Gastroesophageal sphincter (tissue), 4 donors: ENCODE measurements around the gene ARL6IP5. TPM values are rescaled to one million over a fixed set of nuclear protein-coding genes. Genes with fewer than 3 reads are reported as not detected.

Experiments used
- ATAC-seq: fragments of 150-250 bp; one replicate; pipeline ENCODE4 v1.9.1; 2016; ENCODE audit warnings: mild to moderate bottlenecking, moderate library complexity
- H3K27ac ChIP-seq, 4 donors: fragments of 200-600 bp; sonication (generic) in 3 of 4; 1 replicate in 3 of 4; 2 replicates in 1 of 4; pipeline ENCODE4 v1.5.1; 2016 to 2019
- H3K27me3 ChIP-seq: fragments of 200-600 bp; sonication (generic); one replicate; pipeline ENCODE4 v1.5.1; 2019
- H3K36me3 ChIP-seq, 2 donors: fragments of 200-600 bp; sonication (generic); one replicate each; pipeline ENCODE4 v1.5.1; 2019; ENCODE audit warnings: control low read depth in 1 of 2
- H3K4me1 ChIP-seq, 3 donors: fragments of 200-600 bp; sonication (generic); 1 replicate in 2 of 3; 2 replicates in 1 of 3; pipeline ENCODE4 v1.5.1; 2016 to 2019; ENCODE audit warnings: control low read depth in 2 of 3
- H3K4me3 ChIP-seq, 2 donors: fragments of 200-600 bp; sonication (generic); one replicate each; pipeline ENCODE4 v1.5.1; 2019; ENCODE audit warnings: mild to moderate bottlenecking in 1 of 2, moderate library complexity in 1 of 2
- H3K9me3 ChIP-seq, 3 donors: fragments of 200-600 bp; sonication (generic); one replicate each; pipeline ENCODE4 v1.5.1; 2017 to 2019; ENCODE audit warnings: control low read depth in 2 of 3
- EP300 ChIP-seq: sonication (generic); formaldehyde crosslinking; IDR thresholded peaks from one replicate; pipeline ENCODE4 v1.6.1; 2017; ENCODE audit warnings: antibody characterized with exemption, mild to moderate bottlenecking
- POLR2A ChIP-seq, 2 donors: fragments of 450-650 bp; IDR thresholded peaks; one replicate each; pipeline ENCODE4 v1.6.1; 2017; ENCODE audit warnings: antibody characterized with exemption in 2 of 2, mild to moderate bottlenecking in 2 of 2, moderate library complexity in 1 of 2
- POLR2AphosphoS5 ChIP-seq: sonication (generic); formaldehyde crosslinking; IDR thresholded peaks from one replicate; pipeline ENCODE4 v1.6.1; 2017; ENCODE audit warnings: antibody characterized with exemption
- WGBS, 2 donors: methylation state at CpG; one replicate each; pipeline ENCODE4 v1.1.5; 2018; ENCODE audit warnings: low coverage in 1 of 2; 5-methylcytosine and 5-hydroxymethylcytosine counted together
- total RNA-seq, 4 donors: library from RNA; depleted of rRNA; stranded (reverse); fragments of >200 nt; gene quantifications; one replicate each; pipeline ENCODE4 v1.1.0, GENCODE V29; 2016
- TF ChIP-seq, protein P1 (sequence below), 4 experiments: fragments of 200-600 bp in 2 of 4; fragments of 450-650 bp in 2 of 4; sonication (generic) in 1 of 4; IDR thresholded peaks; one replicate each; pipeline ENCODE4 v1.5.1; 2017 to 2019; ENCODE audit warnings: antibody characterized with exemption in 4 of 4, mild to moderate bottlenecking in 2 of 4, moderate library complexity in 2 of 4

The ARL6IP5 gene
- total RNA-seq, 4 donors from 2014 or later: 153 to 184 (median 170) TPM

DNA sequence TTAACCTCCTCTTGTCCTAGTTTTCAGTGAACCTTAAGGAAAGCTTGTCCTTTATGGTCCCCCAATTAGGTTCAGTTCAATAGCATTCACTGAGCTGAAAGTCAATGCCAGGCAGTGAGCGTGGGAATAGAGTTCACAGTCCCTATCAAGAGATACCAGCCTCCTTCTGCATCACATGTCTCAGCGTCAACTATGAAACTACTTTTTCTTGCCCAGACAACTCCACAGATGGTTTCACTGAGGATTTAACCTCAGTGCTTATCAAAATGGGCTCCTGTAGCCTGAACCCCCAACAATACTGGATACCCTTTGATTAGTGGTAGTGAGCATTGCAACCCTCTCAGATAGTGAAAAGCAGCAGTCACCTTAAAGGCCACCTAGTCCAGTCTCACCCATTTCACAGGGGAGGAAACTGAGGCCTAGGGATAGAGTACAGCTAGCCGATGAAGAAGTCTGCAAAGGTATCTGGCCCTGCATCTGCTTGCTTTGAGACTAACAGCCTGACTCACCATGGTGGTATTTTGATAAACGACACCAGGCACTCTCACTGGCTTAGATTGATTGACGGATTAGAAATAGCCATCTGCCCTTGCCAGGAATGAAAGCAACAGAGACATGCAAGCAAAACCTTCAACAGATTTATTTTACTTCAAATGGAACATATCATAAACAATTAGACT, 3.0 kb upstream of the ARL6IP5 start:
- peaks cover 17 to 73% (median 32%) of the 10 kb centered on the region in 3 donors for H3K4me1 ChIP-seq
- H3K27me3 ChIP-seq: no peaks in the 10 kb centered on the region
- 67 to 76% methylated on average over 1 to 3 of the region's 5 CpGs for WGBS, 2 donors
- H3K4me3 ChIP-seq: no peak overlapping the region
- TF ChIP-seq EP300 (no peak), POLR2A (IDR thresholded peaks at IDR 0.05) (no peak), POLR2AphosphoS5 (no peak)
- TF ChIP-seq, protein P1, sequence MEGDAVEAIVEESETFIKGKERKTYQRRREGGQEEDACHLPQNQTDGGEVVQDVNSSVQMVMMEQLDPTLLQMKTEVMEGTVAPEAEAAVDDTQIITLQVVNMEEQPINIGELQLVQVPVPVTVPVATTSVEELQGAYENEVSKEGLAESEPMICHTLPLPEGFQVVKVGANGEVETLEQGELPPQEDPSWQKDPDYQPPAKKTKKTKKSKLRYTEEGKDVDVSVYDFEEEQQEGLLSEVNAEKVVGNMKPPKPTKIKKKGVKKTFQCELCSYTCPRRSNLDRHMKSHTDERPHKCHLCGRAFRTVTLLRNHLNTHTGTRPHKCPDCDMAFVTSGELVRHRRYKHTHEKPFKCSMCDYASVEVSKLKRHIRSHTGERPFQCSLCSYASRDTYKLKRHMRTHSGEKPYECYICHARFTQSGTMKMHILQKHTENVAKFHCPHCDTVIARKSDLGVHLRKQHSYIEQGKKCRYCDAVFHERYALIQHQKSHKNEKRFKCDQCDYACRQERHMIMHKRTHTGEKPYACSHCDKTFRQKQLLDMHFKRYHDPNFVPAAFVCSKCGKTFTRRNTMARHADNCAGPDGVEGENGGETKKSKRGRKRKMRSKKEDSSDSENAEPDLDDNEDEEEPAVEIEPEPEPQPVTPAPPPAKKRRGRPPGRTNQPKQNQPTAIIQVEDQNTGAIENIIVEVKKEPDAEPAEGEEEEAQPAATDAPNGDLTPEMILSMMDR (IDR thresholded peaks at IDR 0.05): no peak
- no peaks in the 10 kb centered on the region for H3K9me3 ChIP-seq
- H3K36me3 ChIP-seq: no peaks in the 10 kb centered on the region
- ATAC-seq: no peak
- H3K27ac ChIP-seq: peak overlapping the region in 3 of 4 donors; percentile 12 to 50 (median 21)

DNA sequence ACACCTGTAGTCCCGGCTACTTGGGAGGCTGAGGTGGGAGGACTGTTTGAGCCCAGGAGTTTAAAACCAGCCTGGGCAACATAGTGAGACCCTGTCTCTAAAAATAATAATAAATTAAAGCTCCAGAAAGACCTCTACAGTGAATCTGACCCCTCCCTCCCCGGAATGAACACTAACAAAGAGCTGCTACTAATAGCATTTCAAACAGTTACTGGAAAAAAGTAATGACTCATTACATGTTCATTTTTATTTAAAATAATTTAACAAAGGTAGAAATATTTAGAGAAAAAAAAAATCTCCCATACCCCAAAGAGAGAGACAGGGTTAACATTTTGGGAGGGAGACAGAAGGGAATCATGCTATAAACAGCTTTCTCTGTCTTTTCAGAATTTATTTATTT, 2.4 kb upstream of the ARL6IP5 start:
- no peak for ATAC-seq
- Histone ChIP-seq H3K27ac (peak overlapping the region in 3 of 4 donors; percentile 21 to 61 (median 50)), H3K27me3 (no peaks in the 10 kb centered on the region), H3K4me1 (peaks cover 17 to 79% (median 38%) of the 10 kb centered on the region in 3 donors), H3K9me3 (no peaks in the 10 kb centered on the region), H3K36me3 (no peaks in the 10 kb centered on the region), H3K4me3 (no peak overlapping the region)
- no peak for TF ChIP-seq EP300
- TF ChIP-seq POLR2A (IDR thresholded peaks at IDR 0.05): no peak
- TF ChIP-seq, protein P1 (IDR thresholded peaks at IDR 0.05): no peak
- no peak for TF ChIP-seq POLR2AphosphoS5
- WGBS, 2 donors: 44 to 56% methylated on average over 1 to 2 of the region's 2 CpGs

GRCh38 chr3:69082805-69083204, 1.9 kb upstream of the ARL6IP5 start:
- no peak for ATAC-seq
- Histone ChIP-seq H3K27me3 (no peaks in the 10 kb centered on the region), H3K27ac (peak overlapping the region; percentile 15 to 61 (median 36)), H3K36me3 (no peaks in the 10 kb centered on the region), H3K9me3 (no peaks in the 10 kb centered on the region), H3K4me1 (peaks cover 16 to 81% (median 38%) of the 10 kb centered on the region in 3 donors), H3K4me3 (no peak overlapping the region)
- TF ChIP-seq POLR2A (IDR thresholded peaks at IDR 0.05) (no peak), POLR2AphosphoS5 (no peak), EP300 (no peak)
- TF ChIP-seq, protein P1 (IDR thresholded peaks at IDR 0.05): no peak

DNA sequence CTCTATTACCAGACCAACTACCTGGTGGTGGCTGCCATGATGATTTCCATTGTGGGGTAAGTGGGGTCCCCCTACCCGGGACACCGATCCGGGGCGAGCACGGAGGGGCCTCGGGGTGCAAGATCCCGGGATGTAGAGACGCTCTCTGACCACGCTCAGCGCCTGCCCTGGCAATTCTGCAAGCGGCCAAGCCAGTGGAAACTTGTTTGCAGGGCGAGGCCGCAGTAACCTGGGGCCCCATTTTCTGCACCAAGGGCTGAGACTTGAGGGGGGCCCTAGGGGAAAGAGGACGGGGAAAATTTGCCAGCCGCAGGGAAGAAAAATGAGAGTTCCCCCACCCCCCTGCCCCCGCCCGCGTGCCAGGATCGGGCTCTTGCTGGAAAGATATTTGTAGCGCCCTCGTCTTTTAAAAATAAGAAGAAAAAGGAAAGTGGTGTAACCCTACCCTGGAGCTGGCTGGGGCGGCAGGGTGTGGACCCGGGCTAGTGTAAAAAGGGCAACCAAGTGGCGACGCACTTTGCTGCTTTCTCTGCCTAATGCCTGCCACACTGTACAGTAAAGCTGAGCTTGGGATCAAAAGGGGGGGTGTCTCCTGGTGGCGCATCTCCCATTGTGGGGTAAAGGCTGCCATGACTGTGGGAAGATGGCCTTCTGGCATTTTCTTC, 563 bp downstream of the ARL6IP5 start:
- H3K4me1 ChIP-seq: peaks cover 22 to 86% (median 48%) of the 10 kb centered on the region in 3 donors

More for the DNA sequence above, 563 bp downstream of the ARL6IP5 start:
- ATAC-seq: no peak
- Histone ChIP-seq H3K4me3 (peak overlapping the region; percentile 86 to 93), H3K27ac (peak overlapping the region; percentile 80 to 95 (median 91)), H3K36me3 (no peaks in the 10 kb centered on the region), H3K27me3 (no peaks in the 10 kb centered on the region), H3K9me3 (no peaks in the 10 kb centered on the region)
- WGBS, 2 donors: 0 to 10% methylated on average over 2 to 4 of the region's 26 CpGs
- TF ChIP-seq POLR2A (IDR thresholded peaks at IDR 0.05): no peak
- TF ChIP-seq, protein P1 (IDR thresholded peaks at IDR 0.05): no peak
- TF ChIP-seq EP300: no peak
- TF ChIP-seq POLR2AphosphoS5: no peak
